Hepatocyte (in vitro differentiated cells): ENCODE results near the gene RAP1GAP2.
"Not testable (repeated sequence)": the region's sequence is repeated elsewhere in the genome, so short reads cannot be mapped to it uniquely, and the experiment has no call there.

ENCODE experiments used
- EZH2 ChIP-seq: fragments of 200-600 bp; sonication (generic); IDR thresholded peaks from 2 replicates; pipeline ENCODE4 v1.6.1; 2016; ENCODE audit warnings: antibody characterized with exemption, mild to moderate bottlenecking, borderline replicate concordance
- EZH2phosphoT487 ChIP-seq: fragments of 200-600 bp; sonication (generic); IDR thresholded peaks from one replicate; pipeline ENCODE4 v1.6.1; 2018; ENCODE audit warnings: antibody characterized with exemption, mild to moderate bottlenecking, low read depth, moderate library complexity; ENCODE audit not compliant: unreplicated experiment, severe bottlenecking
- TF ChIP-seq, protein P1 (sequence below): fragments of 200-600 bp; sonication (generic); IDR thresholded peaks from 2 replicates; pipeline ENCODE4 v1.5.1; 2016; ENCODE audit warnings: antibody characterized with exemption, mild to moderate bottlenecking; ENCODE audit not compliant: poor library complexity

DNA sequence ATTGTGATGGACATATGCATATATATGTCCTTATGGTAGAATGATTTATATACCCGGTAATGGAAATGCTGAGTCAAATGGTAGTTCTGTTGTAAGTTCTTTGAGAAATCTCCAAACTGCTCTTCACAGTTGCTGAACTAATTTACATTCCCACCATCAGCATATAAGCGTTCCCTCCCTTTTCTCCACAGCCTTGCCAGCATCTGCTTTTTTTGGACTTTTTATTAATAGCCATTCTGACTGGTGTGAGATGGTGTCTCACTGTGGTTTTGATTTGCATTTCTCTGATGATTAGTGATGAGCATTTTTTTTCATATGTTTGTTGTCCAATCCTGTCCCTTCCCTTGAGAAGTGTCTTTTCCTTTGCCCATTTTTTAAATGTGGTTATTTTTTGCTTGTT is 258.6 kb downstream of the RAP1GAP2 start:
- TF ChIP-seq, protein P1, sequence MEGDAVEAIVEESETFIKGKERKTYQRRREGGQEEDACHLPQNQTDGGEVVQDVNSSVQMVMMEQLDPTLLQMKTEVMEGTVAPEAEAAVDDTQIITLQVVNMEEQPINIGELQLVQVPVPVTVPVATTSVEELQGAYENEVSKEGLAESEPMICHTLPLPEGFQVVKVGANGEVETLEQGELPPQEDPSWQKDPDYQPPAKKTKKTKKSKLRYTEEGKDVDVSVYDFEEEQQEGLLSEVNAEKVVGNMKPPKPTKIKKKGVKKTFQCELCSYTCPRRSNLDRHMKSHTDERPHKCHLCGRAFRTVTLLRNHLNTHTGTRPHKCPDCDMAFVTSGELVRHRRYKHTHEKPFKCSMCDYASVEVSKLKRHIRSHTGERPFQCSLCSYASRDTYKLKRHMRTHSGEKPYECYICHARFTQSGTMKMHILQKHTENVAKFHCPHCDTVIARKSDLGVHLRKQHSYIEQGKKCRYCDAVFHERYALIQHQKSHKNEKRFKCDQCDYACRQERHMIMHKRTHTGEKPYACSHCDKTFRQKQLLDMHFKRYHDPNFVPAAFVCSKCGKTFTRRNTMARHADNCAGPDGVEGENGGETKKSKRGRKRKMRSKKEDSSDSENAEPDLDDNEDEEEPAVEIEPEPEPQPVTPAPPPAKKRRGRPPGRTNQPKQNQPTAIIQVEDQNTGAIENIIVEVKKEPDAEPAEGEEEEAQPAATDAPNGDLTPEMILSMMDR, result not testable (repeated sequence)
- TF ChIP-seq EZH2, EZH2phosphoT487: not testable (repeated sequence)
